ENCODE results near the gene INSYN2A.

Gene INSYN2A, protein sequence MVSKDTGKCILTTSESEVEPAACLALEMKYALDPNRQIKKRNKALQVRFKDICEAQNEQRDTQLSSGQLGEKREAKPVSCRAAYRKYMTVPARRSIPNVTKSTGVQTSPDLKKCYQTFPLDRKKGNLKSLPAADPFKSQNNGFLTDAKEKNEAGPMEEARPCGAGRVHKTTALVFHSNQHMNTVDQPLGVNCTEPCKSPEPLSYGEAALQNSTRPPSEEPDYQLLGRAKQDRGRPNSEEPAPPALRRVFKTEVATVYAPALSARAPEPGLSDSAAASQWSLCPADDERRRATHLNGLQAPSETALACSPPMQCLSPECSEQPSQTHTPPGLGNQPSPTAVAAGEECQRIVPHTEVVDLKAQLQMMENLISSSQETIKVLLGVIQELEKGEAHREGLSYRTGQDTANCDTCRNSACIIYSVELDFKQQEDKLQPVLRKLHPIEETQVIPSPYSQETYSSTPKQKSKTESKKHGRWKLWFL

GRCh38 chr10:127196282-127197153 lies at the start of gene INSYN2A:
Gene INSYN2A (minus strand): TSS chr10:127196591. CDS start chr10:127176395, 20,196 bp downstream.
- H3K27me3 Mint-ChIP-seq = peaks cover 10% of the 10 kb centered on the region
- H3K27ac Mint-ChIP-seq = no peak within 1 kb of the TSS
- no peaks in the 10 kb centered on the region for H3K9me3 Mint-ChIP-seq (ENCODE audit: low read depth)
- no peak within 1 kb of the TSS for H3K4me3 Mint-ChIP-seq
- no peaks in the 10 kb centered on the region for H3K36me3 Mint-ChIP-seq
- H3K4me1 Mint-ChIP-seq (ENCODE audit: low read depth) = no peaks in the 10 kb centered on the region

DNA sequence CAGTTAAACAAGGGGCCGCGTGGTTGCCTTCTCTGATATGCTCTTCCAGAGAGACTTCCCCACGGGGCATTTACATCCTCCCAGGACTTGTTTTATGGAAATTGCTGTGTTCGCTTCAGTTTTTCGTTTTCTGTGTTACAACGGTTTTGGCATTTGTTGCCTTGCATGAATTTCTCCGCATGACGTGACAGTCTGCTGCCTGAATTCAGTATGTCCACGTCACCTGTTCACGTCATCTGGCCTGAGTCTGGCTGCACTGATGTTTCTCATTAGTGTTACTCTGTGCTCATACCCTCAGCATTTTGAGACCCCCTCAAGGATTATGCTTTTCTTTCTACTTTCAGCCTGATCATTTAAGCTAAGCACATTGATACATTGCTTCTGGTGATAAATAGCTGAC lies 49.1 kb upstream of the INSYN2A start:
- no peak overlapping the region for H3K27ac Mint-ChIP-seq

GRCh38 chr10:127243490-127244272 lies 47.3 kb upstream of the INSYN2A start:
- Mint-ChIP-seq H3K4me1 (ENCODE audit: low read depth) (no peaks in the 10 kb centered on the region), H3K4me3 (no peak overlapping the region), H3K27me3 (peaks cover 3% of the 10 kb centered on the region), H3K9me3 (ENCODE audit: low read depth) (no peaks in the 10 kb centered on the region), H3K36me3 (no peaks in the 10 kb centered on the region), H3K27ac (no peak overlapping the region)

More for the DNA sequence above, 49.1 kb upstream of the INSYN2A start:
- H3K27me3 Mint-ChIP-seq = peaks cover 3% of the 10 kb centered on the region
- H3K36me3 Mint-ChIP-seq = no peaks in the 10 kb centered on the region
- no peaks in the 10 kb centered on the region for H3K9me3 Mint-ChIP-seq (ENCODE audit: low read depth)
- H3K4me3 Mint-ChIP-seq = no peak overlapping the region
- no peaks in the 10 kb centered on the region for H3K4me1 Mint-ChIP-seq (ENCODE audit: low read depth)

- Mint-ChIP-seq H3K36me3 (no peaks in the 10 kb centered on the region), H3K27me3 (peaks cover 3% of the 10 kb centered on the region), H3K4me1 (ENCODE audit: low read depth) (no peaks in the 10 kb centered on the region), H3K4me3 (no peak overlapping the region), H3K9me3 (ENCODE audit: low read depth) (no peaks in the 10 kb centered on the region), H3K27ac (no peak overlapping the region)
These were observed 46.5 kb upstream of the INSYN2A start for GRCh38 chr10:127242914-127243313.

DNA sequence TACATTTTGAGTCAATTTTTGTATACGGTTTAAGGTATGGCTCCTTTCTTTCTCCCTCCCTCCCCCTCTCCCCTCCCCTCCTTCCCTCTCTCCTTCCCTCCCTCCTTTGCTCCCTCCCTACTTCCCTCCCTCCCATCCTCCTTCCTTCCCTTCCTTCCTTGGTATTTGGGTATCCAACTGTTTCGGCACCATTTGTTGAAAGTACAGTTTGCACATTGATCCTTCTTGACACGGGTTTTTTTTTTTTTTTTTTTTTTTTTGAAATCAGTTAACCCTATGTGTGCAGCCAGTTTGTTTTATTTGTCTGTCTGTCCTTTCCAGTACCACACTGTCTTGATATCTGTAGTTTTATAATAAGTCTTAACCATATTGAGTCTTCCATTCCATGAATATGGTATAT lies 39.9 kb upstream of the INSYN2A start:
- Mint-ChIP-seq H3K4me3 (no peak overlapping the region), H3K27ac (no peak overlapping the region), H3K9me3 (ENCODE audit: low read depth) (no peaks in the 10 kb centered on the region), H3K4me1 (ENCODE audit: low read depth) (no peaks in the 10 kb centered on the region), H3K36me3 (no peaks in the 10 kb centered on the region), H3K27me3 (peaks cover 4% of the 10 kb centered on the region)

DNA sequence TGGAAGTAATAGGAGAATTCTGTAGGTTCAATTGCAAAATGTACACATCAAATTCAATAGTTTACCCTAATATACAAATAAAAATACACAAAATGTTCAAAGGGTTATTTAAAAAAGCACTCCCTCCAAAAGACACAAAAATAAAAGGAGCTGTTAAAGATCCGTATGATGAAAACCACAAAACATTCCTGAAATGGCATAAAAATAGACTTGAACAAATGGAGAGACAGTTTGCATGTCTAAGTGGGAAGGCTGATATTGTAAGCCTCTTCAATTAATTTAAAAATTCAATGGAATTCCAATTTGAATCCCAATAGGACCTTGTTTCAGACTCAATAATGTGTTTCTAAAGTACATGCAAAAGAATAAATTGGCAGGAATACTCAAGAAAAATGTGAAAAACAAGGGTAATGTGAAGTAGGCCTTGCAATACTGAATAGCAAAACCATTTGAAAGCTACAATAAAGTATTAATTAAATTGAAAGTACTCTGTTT lies 38.0 kb upstream of the INSYN2A start:
- Mint-ChIP-seq H3K4me1 (ENCODE audit: low read depth) (no peaks in the 10 kb centered on the region), H3K9me3 (ENCODE audit: low read depth) (no peaks in the 10 kb centered on the region), H3K27me3 (peaks cover 4% of the 10 kb centered on the region), H3K27ac (no peak overlapping the region), H3K36me3 (no peaks in the 10 kb centered on the region), H3K4me3 (no peak overlapping the region)

DNA sequence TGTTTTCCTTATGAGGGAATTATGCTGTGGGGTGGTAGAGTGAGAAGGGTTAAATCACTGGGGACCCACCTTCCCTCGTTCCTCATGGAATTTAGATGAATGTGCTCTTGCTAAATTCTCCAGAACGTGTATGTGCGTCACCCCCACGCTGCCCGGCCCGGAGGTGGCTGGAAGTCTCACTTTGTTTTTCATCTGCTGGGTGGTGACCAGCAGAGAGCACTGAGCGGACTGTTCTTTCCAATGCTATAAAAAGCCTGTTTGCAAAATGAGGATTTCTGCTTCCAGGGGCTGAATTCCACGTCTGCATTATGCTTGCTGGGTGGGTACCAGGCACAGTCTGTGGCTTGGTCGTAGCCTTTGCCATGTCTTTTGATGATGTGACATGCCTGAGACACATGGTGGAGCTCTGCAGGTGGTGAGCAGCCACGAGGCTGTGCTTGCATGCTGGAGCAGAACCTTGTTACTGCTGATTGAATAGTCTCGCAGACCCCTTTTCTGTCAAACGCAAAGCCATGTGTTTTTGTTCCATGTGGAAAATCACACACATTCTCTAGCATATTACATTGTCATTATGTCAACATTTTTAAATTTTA lies 31.9 kb upstream of the INSYN2A start:
- Mint-ChIP-seq H3K27ac (no peak overlapping the region), H3K9me3 (ENCODE audit: low read depth) (no peaks in the 10 kb centered on the region), H3K4me3 (no peak overlapping the region)

GRCh38 chr10:127227663-127228062 lies 31.3 kb upstream of the INSYN2A start:
- Mint-ChIP-seq H3K36me3 (no peaks in the 10 kb centered on the region), H3K4me1 (ENCODE audit: low read depth) (no peaks in the 10 kb centered on the region), H3K4me3 (no peak overlapping the region), H3K9me3 (ENCODE audit: low read depth) (no peaks in the 10 kb centered on the region), H3K27me3 (peaks cover 4% of the 10 kb centered on the region), H3K27ac (no peak overlapping the region)

More for the DNA sequence above, 31.9 kb upstream of the INSYN2A start:
- Mint-ChIP-seq H3K36me3 (no peaks in the 10 kb centered on the region), H3K4me1 (ENCODE audit: low read depth) (no peaks in the 10 kb centered on the region), H3K27me3 (peaks cover 4% of the 10 kb centered on the region)

DNA sequence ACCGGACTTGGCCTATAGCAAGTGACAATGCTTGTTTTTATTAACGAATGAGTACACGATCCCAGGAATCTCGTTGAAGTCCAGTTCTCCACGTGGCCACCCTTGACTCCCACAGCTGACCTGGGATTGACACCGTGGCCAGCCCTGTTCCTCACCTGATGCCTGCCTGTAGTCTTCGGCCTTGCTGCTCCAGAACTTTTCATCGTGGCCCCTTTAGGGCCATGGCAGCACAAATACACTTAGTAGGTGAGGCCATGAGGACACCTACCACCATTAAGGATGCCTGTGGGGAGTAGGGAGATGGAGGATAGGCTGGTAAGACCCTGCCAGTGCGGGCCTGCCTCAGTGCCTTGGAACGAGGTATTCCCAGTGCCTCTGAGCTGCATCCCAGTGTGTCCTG lies 30.6 kb upstream of the INSYN2A start:
- Mint-ChIP-seq H3K4me3 (no peak overlapping the region), H3K36me3 (no peaks in the 10 kb centered on the region), H3K27me3 (peaks cover 7% of the 10 kb centered on the region), H3K4me1 (ENCODE audit: low read depth) (no peaks in the 10 kb centered on the region), H3K27ac (no peak overlapping the region), H3K9me3 (ENCODE audit: low read depth) (no peaks in the 10 kb centered on the region)

DNA sequence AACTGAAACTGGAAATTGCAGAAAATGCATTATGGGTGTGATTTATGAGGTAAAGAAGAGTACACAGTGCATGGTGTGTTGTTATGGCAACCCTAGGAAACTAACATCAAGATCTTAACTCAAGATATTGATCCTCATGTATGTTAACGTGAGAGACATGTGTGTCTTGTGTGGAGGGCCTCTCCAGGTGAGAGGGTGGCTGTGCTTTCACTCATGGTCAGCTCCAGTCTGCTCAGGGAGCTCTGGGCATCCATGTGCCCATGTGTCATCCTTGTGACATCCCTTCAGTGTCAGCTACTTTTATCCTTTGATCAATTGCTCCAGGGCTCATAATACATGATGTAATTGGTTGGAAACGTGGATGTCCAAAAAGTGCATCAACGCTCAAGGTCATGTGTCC lies 24.9 kb upstream of the INSYN2A start:
- H3K27ac Mint-ChIP-seq = no peak overlapping the region
- no peaks in the 10 kb centered on the region for H3K4me1 Mint-ChIP-seq (ENCODE audit: low read depth)
- H3K36me3 Mint-ChIP-seq = no peaks in the 10 kb centered on the region
- peaks cover 6% of the 10 kb centered on the region for H3K27me3 Mint-ChIP-seq
- H3K9me3 Mint-ChIP-seq (ENCODE audit: low read depth) = no peaks in the 10 kb centered on the region
- H3K4me3 Mint-ChIP-seq = no peak overlapping the region

GRCh38 chr10:127218658-127219057 lies 22.3 kb upstream of the INSYN2A start:
- no peaks in the 10 kb centered on the region for H3K4me1 Mint-ChIP-seq (ENCODE audit: low read depth)
- H3K36me3 Mint-ChIP-seq = no peaks in the 10 kb centered on the region
- no peaks in the 10 kb centered on the region for H3K9me3 Mint-ChIP-seq (ENCODE audit: low read depth)
- H3K4me3 Mint-ChIP-seq = no peak overlapping the region
- peaks cover 9% of the 10 kb centered on the region for H3K27me3 Mint-ChIP-seq
- no peak overlapping the region for H3K27ac Mint-ChIP-seq

DNA sequence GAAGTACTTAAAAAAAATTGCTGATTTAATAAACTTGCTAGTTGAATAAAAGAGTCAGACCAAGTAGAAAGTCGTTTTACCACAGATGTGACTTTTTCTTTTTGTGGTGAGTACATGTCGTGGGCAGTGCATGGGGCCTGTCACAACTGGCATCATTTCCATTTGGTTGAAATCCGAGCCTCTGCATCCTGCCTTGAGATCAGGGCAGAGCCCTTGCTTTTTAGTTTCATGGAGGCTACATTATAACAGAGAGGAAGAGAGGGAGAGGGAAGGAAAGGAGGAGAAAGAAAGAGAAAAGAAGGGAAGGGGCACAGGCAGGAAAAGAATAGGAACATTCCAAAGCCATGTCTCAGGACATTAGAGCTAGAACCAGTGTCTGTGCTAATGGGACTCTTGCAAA lies 20.4 kb upstream of the INSYN2A start:
- Mint-ChIP-seq H3K36me3 (no peaks in the 10 kb centered on the region), H3K27ac (no peak overlapping the region), H3K4me1 (ENCODE audit: low read depth) (no peaks in the 10 kb centered on the region), H3K9me3 (ENCODE audit: low read depth) (no peaks in the 10 kb centered on the region), H3K4me3 (no peak overlapping the region), H3K27me3 (peaks cover 6% of the 10 kb centered on the region)

- no peaks in the 10 kb centered on the region for H3K4me1 Mint-ChIP-seq (ENCODE audit: low read depth)
- H3K27me3 Mint-ChIP-seq = peaks cover 6% of the 10 kb centered on the region
- no peak overlapping the region for H3K4me3 Mint-ChIP-seq
- H3K27ac Mint-ChIP-seq = no peak overlapping the region
- H3K9me3 Mint-ChIP-seq (ENCODE audit: low read depth) = no peaks in the 10 kb centered on the region
- no peaks in the 10 kb centered on the region for H3K36me3 Mint-ChIP-seq
These were observed 19.9 kb upstream of the INSYN2A start for GRCh38 chr10:127216274-127216673.

DNA sequence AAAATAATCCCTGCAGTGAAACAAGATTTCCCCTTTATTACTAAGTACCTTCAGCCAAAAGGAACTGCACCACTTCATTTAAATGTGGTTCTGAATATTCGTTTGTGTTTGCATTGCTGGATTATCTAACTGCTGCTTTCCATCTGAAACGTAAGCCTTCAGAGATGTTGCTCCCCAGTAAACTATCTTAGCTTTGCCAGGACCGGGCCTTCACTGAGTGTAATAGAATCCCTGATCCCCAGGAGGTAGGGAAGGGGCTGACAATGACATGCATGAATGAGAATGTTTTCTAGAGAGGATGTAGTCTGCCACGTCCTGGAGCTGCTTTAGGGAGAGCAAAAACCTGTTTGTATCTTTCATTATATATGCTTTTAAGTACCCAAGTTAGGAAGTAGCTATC lies 19.5 kb upstream of the INSYN2A start:
- no peak overlapping the region for H3K4me3 Mint-ChIP-seq
- no peak overlapping the region for H3K27ac Mint-ChIP-seq
- no peaks in the 10 kb centered on the region for H3K9me3 Mint-ChIP-seq (ENCODE audit: low read depth)
- H3K4me1 Mint-ChIP-seq (ENCODE audit: low read depth) = no peaks in the 10 kb centered on the region
- H3K27me3 Mint-ChIP-seq = peaks cover 6% of the 10 kb centered on the region
- H3K36me3 Mint-ChIP-seq = no peaks in the 10 kb centered on the region

Measured in activated naive CD8-positive, alpha-beta T cell (primary cell).